A549 (cell line): ENCODE results near the gene ZNF407.

Experiments used
- HDAC2 ChIP-seq: fragments of 200-600 bp; sonication (generic); IDR thresholded peaks from 2 replicates; pipeline ENCODE4 v1.6.1; 2016
- REST ChIP-seq: fragments of 200-600 bp; sonication (generic); IDR thresholded peaks from 2 replicates; pipeline ENCODE4 v1.6.1; 2016; ENCODE audit warnings: antibody characterized with exemption, mild to moderate bottlenecking, moderate library complexity

- TF ChIP-seq REST (no peak), HDAC2 (no peak)
Observed at GRCh38 chr18:75062297-75062886, 464.7 kb downstream of the ZNF407 start.
